NCI-H446 (cell line): ENCODE data around the gene ATOH8.

Experiments
- DNase-seq, 2 experiments: peaks; one replicate each; lab custom pipeline; 2025; lab: John Stamatoyannopoulos, UW

ATOH8 gene

GRCh38 chr2:85801871-85802270 is 48.1 kb downstream of the ATOH8 start:
- DNase-seq: no peak

- no peak for DNase-seq
Observed at GRCh38 chr2:85802354-85803103, 48.7 kb downstream of the ATOH8 start.

GRCh38 chr2:85803704-85804425 is 50.1 kb downstream of the ATOH8 start:
- DNase-seq: no peak

- no peak for DNase-seq
Observed at GRCh38 chr2:85804583-85804982, 50.8 kb downstream of the ATOH8 start.

GRCh38 chr2:85806358-85807118 is 52.7 kb downstream of the ATOH8 start:
- no peak for DNase-seq

GRCh38 chr2:85807756-85808155 is 54.0 kb downstream of the ATOH8 start:
- DNase-seq: no peak

GRCh38 chr2:85810371-85811179 is 56.8 kb downstream of the ATOH8 start:
- DNase-seq: no peak

- DNase-seq: no peak
Observed at GRCh38 chr2:85811180-85812093, 57.6 kb downstream of the ATOH8 start.

- no peak for DNase-seq
Observed at GRCh38 chr2:85812094-85812735, 58.4 kb downstream of the ATOH8 start.

GRCh38 chr2:85813211-85813981 is 59.6 kb downstream of the ATOH8 start:
- DNase-seq: no peak

- peak in 1 of 2 experiments; percentile 89 for DNase-seq
Observed at GRCh38 chr2:85813982-85814801, 60.4 kb downstream of the ATOH8 start.

- DNase-seq: no peak
Observed at GRCh38 chr2:85814802-85815550, 61.2 kb downstream of the ATOH8 start.

- no peak for DNase-seq
Observed at GRCh38 chr2:85819811-85820510, 66.2 kb downstream of the ATOH8 start.

- DNase-seq: no peak
Observed at GRCh38 chr2:85822766-85823165, 69.0 kb downstream of the ATOH8 start.

- no peak for DNase-seq
Observed at GRCh38 chr2:85823951-85824350, 70.2 kb downstream of the ATOH8 start.

GRCh38 chr2:85826990-85827878 is 73.4 kb downstream of the ATOH8 start:
- DNase-seq: peak; percentile 24 to 72
